ENCODE results near the gene NAB2. TPM values are rescaled to one million over a fixed set of nuclear protein-coding genes. Genes with fewer than 3 reads are reported as not detected.

NAB2 gene
- polyA plus RNA-seq, 2 of the 4 experiments (the other 2 are of a cell fraction), result 8.6 to 9.8 TPM

GRCh38 chr12:57126061-57126460 lies 37.1 kb downstream of the NAB2 start (continued):
- TF ChIP-seq HDAC2 (IDR thresholded peaks at IDR 0.05), result no peak
- TF ChIP-seq JUN (IDR thresholded peaks at IDR 0.05), result no peak
- no peak for TF ChIP-seq EHF (CRISPR knock-in tag; IDR thresholded peaks at IDR 0.05)

- TF ChIP-seq BHLHE40 (IDR thresholded peaks at IDR 0.05; ENCODE audit: low read depth, low read length) (no peak), NPAS2 (CRISPR knock-in tag; IDR thresholded peaks at IDR 0.05; ENCODE audit: borderline replicate concordance) (no peak), JUN (IDR thresholded peaks at IDR 0.05) (no peak), ZFP36 (IDR thresholded peaks at IDR 0.05; ENCODE audit: borderline replicate concordance, partially characterized antibody) (no peak), NFE2L2 (conservative IDR thresholded peaks at IDR 0.05; ENCODE audit: low read length) (no peak), EHF (CRISPR knock-in tag; IDR thresholded peaks at IDR 0.05) (no peak), RFX5 (IDR thresholded peaks at IDR 0.05) (no peak)
- H3K4me3 ChIP-seq, result no peak overlapping the region
- ATAC-seq, result no peak
- H3K27ac ChIP-seq, result peak overlapping the region in 1 of 2 experiments; percentile 97; a peak in 4 of 6 replicates
- CTCF ChIA-PET, result interaction anchor here (0.9 to 20.0 kb wide), 11 partner anchors 8 to 327 kb away, joined by 3 to 1152 read pairs (median 4); partner anchors contain the start of genes LRP1-AS and STAT6
- FAIRE-seq, result no peak
- H3K9me3 ChIP-seq, result peaks cover 4% of the 10 kb centered on the region; the same call in 1 of the 3 replicates
- H3K4me1 ChIP-seq, result peaks cover 23% of the 10 kb centered on the region; the same call in 2 of the 3 replicates
- WGBS (ENCODE audit: missing lambda C conversion rate), result 71% methylated on average over 7 of the region's 7 CpGs
- POLR2A ChIA-PET, result interaction anchor here (0.7 to 2.2 kb wide), 5 partner anchors 15 to 609 kb away, joined by 3 to 20 read pairs (median 4); partner anchors contain the start of genes NACA and STAT6
- DNase-seq (ENCODE audit: low read depth in 1 of 2, low spot score in 1 of 2), result no peak
- peak overlapping the region; percentile 90 for H3K4me2 ChIP-seq
Observed at GRCh38 chr12:57126561-57126960, 37.6 kb downstream of the NAB2 start.

GRCh38 chr12:57127101-57127725 lies 38.3 kb downstream of the NAB2 start:
- Histone ChIP-seq H3K27ac (peak overlapping the region; percentile 88 to 97), H3K4me3 (peak overlapping the region; percentile 64), H3K4me2 (peak overlapping the region; percentile 90), H3K9me3 (peaks cover 4% of the 10 kb centered on the region; the same call in 1 of the 3 replicates), H3K4me1 (peaks cover 25% of the 10 kb centered on the region; the same call in 2 of the 3 replicates)
- no peak for TF ChIP-seq MAZ (IDR thresholded peaks at IDR 0.05; ENCODE audit: borderline replicate concordance, low read depth, low read length)
- peak; percentile 66 for TF ChIP-seq E2F6 (IDR thresholded peaks at IDR 0.05; ENCODE audit: borderline replicate concordance, low read depth)
- TF ChIP-seq RNF2 (IDR thresholded peaks at IDR 0.05; ENCODE audit: borderline replicate concordance, low read depth), result 0 out of 2 replicates have a peak, but pooled peaks have one; percentile 10
- TF ChIP-seq, protein P1, sequence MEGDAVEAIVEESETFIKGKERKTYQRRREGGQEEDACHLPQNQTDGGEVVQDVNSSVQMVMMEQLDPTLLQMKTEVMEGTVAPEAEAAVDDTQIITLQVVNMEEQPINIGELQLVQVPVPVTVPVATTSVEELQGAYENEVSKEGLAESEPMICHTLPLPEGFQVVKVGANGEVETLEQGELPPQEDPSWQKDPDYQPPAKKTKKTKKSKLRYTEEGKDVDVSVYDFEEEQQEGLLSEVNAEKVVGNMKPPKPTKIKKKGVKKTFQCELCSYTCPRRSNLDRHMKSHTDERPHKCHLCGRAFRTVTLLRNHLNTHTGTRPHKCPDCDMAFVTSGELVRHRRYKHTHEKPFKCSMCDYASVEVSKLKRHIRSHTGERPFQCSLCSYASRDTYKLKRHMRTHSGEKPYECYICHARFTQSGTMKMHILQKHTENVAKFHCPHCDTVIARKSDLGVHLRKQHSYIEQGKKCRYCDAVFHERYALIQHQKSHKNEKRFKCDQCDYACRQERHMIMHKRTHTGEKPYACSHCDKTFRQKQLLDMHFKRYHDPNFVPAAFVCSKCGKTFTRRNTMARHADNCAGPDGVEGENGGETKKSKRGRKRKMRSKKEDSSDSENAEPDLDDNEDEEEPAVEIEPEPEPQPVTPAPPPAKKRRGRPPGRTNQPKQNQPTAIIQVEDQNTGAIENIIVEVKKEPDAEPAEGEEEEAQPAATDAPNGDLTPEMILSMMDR (IDR thresholded peaks at IDR 0.05), result peak; percentile 36; the same call in 2 of the 3 replicates
- peak; percentile 57 for TF ChIP-seq SMC3 (IDR thresholded peaks at IDR 0.05)
- 0 out of 2 replicates have a peak, but pooled peaks have one; percentile 28 for TF ChIP-seq FOSL2 (IDR thresholded peaks at IDR 0.05)
- TF ChIP-seq FOSL2 (CRISPR knock-in tag; IDR thresholded peaks at IDR 0.05), result no peak
- TF ChIP-seq NPAS2 (CRISPR knock-in tag; IDR thresholded peaks at IDR 0.05; ENCODE audit: borderline replicate concordance), result no peak
- no peak for TF ChIP-seq FOSB (CRISPR knock-in tag; IDR thresholded peaks at IDR 0.05)
- peak; percentile 44 to 52 for TF ChIP-seq RAD21 (conservative IDR thresholded peaks at IDR 0.05 in 1 of 2, IDR thresholded peaks at IDR 0.05 in 1 of 2)
- 0 out of 3 replicates have a peak, but pooled peaks have one; percentile 6 for TF ChIP-seq BCL3 (IDR thresholded peaks at IDR 0.05)
- peak; percentile 58 for TF ChIP-seq MAX (IDR thresholded peaks at IDR 0.05)
- CTCF ChIA-PET, result interaction anchor here (0.9 to 20.0 kb wide), 14 partner anchors 8 to 326 kb away, joined by 3 to 1152 read pairs (median 4); partner anchors contain the start of genes LRP1-AS and STAT6
- peak in 1 of 2 experiments; percentile 66; a peak in 3 of 6 replicates for ATAC-seq
- peak; percentile 70 to 79 for DNase-seq (ENCODE audit: low read depth in 1 of 2, low spot score in 1 of 2)
- FAIRE-seq, result no peak
- POLR2A ChIA-PET, result interaction anchor here (0.8 to 2.2 kb wide), 6 partner anchors 16 to 402 kb away, joined by 3 to 20 read pairs (median 4); partner anchors contain the start of genes NACA and STAT6
- WGBS (ENCODE audit: missing lambda C conversion rate), result 12% methylated on average over 26 of the region's 26 CpGs

All from A549 (cell line).